Measurements from ENCODE around the gene DNASE2.
A peak's percentile ranks its signal among the peaks of the same experiment; 100 is the strongest.
"Not testable (repeated sequence)": the region's sequence is repeated elsewhere in the genome, so short reads cannot be mapped to it uniquely, and the experiment has no call there.

The DNASE2 gene

DNA sequence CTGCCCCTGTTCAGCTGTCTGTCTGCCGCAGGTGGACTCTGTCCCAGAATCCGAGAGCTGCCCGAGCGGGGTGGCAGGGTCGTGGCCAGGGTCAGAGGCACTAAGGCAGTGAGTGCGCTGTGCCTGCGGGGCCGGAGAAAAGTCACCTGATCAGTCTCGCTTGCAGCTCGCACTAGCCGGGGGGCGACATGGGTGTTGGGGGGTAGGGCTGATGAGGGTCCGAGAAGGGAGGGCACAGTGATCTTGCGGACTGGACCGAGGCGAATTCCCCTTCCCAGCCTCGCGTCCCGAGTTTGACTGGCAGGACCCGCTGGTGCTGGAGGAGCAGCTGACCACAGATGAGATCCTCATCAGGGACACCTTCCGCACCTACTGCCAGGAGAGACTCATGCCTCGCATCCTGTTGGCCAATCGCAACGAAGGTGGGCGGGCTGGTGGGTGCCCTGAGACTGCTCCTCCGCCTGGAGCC lies 10.3 kb upstream of the DNASE2 start:
- Mint-ChIP-seq H3K27me3 (no peaks in the 10 kb centered on the region), H3K4me1 (peaks cover 30% of the 10 kb centered on the region), H3K27ac (peak overlapping the region; percentile 89), H3K36me3 (peaks cover 33% of the 10 kb centered on the region), H3K4me3 (peak overlapping the region; percentile 88), H3K9me3 (no peaks in the 10 kb centered on the region)
- no peak for ATAC-seq

DNA sequence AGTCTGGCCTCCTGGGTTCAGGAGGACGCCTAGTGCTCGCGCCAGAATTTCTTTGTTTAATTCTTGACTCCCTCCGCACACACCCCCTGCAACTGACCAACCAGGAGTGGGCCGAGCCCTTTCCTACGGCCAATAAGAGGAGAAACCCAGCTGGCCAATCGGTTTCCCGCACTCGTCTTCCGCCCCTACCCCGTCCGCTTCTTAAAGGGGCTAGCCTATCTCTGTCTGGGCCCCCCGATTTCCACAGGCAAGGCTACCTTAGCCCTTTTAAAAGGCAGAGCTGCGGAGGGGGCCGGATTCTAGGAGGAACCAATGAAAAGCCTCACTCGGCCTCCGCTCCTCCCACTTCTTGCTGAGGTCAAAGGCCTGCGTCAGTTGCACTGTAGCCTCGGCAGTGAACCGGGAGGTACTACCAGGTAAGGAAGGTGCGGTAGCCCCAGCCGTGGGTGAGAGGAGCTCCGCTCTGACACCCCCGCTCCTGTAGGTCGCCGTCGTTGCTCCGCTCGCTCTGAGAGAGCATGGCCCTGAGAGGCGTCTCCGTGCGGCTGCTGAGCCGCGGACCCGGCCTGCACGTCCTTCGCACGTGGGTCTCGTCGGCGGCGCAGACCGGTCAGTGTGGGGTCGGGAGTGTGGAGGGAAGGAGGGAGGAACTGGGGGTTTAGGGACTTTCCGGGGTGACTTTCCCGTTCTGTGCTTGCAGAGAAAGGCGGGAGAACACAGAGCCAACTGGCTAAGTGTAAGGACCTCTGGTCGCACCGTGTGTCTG lies 9.7 kb upstream of the DNASE2 start, which contains the start of gene GCDH:
Gene GCDH, plus strand, starts transcription at position 374 of the 766 bp plus-strand sequence. Its CDS starts 145 bp downstream, at position 519.
- H3K27ac Mint-ChIP-seq: peak within 1 kb of the TSS; percentile 89
- peak; percentile 98 for ATAC-seq
- peak within 1 kb of the TSS; percentile 88 for H3K4me3 Mint-ChIP-seq
- no peaks in the 10 kb centered on the region for H3K27me3 Mint-ChIP-seq
- peaks cover 30% of the 10 kb centered on the region for H3K4me1 Mint-ChIP-seq
- peaks cover 29% of the 10 kb centered on the region for H3K36me3 Mint-ChIP-seq
- H3K9me3 Mint-ChIP-seq: no peaks in the 10 kb centered on the region

DNA sequence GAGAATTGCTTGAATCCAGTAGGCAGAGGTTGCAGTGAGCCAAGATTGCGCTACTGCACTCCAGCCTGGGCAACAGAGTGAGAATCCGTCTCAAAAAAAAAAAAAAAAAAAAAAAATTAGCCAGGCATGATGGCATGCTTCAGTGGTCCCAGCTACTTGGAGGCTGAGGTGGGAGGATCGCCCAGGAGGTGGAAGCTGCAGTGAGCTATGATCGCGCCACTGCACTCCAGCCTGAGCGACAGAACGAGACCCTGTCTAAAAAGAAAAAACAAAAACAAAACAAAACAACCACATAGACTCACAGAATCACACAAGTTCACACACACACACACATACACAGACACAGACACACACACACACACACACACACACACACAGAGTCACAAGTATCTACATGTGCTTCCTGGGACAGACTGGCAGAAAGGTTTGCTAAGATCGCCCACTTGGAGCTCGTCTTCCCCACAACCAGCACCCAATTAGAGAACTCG lies 9.1 kb upstream of the DNASE2 start:
- Mint-ChIP-seq H3K4me1 (peaks cover 31% of the 10 kb centered on the region), H3K4me3 (peak overlapping the region; percentile 88), H3K36me3 (peaks cover 23% of the 10 kb centered on the region), H3K27ac (peak overlapping the region; percentile 89)
- not testable (repeated sequence) for H3K9me3 Mint-ChIP-seq, ATAC-seq, H3K27me3 Mint-ChIP-seq

DNA sequence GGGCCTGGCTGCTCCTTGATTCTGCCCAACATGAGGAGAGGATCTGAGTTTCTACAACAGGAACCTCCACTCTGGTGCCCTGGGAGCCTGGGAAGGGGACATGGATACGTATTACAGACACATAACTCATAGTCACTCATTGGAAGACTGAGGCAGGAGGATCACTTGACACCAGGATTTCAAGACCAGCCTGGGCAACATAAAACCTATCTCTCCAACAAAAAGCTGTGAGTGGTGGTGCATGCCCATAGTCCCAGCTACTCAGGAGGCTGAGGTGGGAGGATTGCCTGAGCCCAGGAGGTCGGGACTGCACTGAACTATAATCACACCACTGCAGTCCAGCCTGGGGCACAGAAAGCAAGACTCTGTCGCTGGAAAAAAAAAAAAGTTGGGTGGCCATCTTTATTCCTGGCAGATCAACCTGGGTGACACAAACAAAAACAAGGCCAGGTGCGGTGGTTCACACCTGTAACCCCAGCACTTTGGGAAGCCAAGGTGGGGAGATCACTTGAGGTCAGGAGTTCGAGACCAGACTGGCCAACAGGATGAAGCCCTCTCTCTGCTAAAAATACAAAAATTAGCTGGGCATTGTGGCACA lies 6.9 kb upstream of the DNASE2 start:
- Mint-ChIP-seq H3K27ac (no peak overlapping the region), H3K4me1 (peaks cover 34% of the 10 kb centered on the region), H3K4me3 (no peak overlapping the region), H3K36me3 (peaks cover under 1% of the 10 kb centered on the region), H3K9me3 (no peaks in the 10 kb centered on the region), H3K27me3 (no peaks in the 10 kb centered on the region)
- ATAC-seq: no peak

DNA sequence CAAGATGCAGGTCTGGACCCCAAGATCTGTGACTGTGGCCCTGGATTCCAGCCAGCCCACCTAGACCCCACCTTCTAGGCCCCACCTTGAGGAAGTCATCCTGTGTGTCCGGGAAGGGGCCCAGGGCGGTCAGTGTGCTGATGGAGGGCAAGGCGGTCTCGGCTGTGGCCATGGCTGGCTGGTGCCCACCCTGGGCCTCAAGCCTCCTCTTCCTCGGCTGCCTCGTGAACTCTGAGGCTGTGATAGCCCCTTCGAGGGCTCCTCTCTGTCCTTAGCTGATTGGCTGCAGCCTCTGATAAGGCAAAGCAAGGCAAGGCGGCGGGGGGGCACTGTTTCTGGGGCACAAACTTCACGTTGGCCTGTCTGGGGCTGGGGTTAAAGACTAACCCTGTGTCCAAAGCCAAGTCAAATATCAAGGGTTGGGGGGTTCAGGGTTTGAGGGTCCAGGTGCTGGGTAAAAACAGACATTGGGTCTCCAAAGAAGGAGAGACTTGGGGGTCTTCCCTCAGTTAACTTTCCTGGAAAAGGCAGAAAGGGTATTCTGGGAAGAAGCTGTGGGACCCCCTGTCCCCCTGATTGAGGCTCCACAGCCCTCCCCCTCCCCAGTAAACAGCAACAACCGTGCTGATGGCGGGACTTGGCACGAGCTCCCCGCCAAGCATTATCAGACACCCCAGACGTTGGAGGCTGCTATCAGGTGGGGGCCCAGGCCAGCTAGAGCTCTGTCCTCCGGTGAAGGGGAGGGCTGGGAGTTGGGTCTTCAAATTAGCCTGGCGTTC lies 5.9 kb upstream of the DNASE2 start, which contains the start of gene KLF1:
Gene KLF1, minus strand, starts transcription at position 233 of the 779 bp plus-strand sequence. Its CDS starts 61 bp downstream, at position 172.
- H3K27me3 Mint-ChIP-seq: no peaks in the 10 kb centered on the region
- ATAC-seq: no peak
- peak within 1 kb of the TSS; percentile 44 for H3K4me3 Mint-ChIP-seq
- peaks cover 35% of the 10 kb centered on the region for H3K4me1 Mint-ChIP-seq
- H3K36me3 Mint-ChIP-seq: no peaks in the 10 kb centered on the region
- no peak within 1 kb of the TSS for H3K27ac Mint-ChIP-seq
- no peaks in the 10 kb centered on the region for H3K9me3 Mint-ChIP-seq

DNA sequence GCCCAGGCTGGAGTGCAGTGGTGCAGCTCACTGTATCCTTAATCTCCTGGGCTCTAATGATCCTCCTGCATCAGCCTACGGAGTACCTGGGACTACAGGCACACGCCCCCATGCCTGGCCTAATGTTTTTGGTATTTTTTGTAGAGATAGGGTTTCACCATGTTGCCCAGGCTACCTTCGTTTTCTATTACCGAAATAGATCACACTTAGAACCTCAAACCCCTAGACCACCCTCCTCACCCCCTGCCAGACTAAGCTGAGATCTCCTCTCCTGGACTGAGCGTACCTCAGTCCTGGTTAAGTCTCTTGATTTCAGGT lies 5.4 kb upstream of the DNASE2 start:
- no peak for ATAC-seq
- Mint-ChIP-seq H3K4me1 (peaks cover 35% of the 10 kb centered on the region), H3K27ac (no peak overlapping the region), H3K36me3 (no peaks in the 10 kb centered on the region), H3K27me3 (no peaks in the 10 kb centered on the region), H3K4me3 (peak overlapping the region; percentile 44), H3K9me3 (no peaks in the 10 kb centered on the region)

DNA sequence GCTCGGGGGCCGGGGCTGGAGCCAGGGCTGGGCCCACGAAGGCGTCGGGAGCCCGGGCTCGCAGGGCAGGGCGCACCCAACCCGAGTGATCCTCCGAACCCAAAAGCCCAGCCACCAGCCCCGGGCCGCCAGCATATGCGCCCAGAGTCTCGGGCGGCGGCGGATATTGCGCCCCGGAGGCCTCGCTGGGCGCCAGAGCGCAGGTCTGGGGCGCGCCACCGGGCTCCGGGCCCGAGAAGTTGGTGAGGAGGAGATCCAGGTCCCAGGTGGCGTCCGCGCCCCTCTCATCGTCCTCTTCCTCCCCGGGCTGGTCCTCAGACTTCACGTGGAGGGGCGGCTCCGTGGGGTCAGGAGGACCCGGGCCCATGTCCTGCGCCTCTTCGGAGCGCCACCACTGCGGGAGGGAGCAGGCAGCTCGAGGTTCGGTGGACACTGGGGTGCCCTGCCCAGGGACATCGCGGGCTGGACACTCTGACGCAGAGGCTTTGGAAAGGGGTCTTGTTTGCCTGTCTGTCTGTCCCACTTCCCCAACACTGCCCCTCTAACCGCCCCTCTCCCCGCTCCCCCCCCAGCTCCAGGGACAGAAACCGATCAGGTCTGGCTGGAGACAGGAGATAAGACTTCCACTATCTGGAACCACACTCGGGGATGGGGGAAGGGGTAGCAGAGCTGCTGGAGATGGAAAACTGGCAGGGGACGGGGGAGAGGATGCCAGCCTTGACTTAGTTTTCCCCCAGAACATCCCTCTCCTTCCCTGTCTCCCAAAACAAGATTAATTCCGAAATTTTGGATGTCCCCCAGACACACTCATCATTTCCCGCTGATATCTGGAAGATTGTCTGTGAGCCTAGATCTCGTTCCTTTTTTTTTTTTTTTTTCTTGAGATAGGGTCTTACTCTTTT lies 4.8 kb upstream of the DNASE2 start:
- H3K4me1 Mint-ChIP-seq: peaks cover 34% of the 10 kb centered on the region
- ATAC-seq: peak; percentile 2

DNA sequence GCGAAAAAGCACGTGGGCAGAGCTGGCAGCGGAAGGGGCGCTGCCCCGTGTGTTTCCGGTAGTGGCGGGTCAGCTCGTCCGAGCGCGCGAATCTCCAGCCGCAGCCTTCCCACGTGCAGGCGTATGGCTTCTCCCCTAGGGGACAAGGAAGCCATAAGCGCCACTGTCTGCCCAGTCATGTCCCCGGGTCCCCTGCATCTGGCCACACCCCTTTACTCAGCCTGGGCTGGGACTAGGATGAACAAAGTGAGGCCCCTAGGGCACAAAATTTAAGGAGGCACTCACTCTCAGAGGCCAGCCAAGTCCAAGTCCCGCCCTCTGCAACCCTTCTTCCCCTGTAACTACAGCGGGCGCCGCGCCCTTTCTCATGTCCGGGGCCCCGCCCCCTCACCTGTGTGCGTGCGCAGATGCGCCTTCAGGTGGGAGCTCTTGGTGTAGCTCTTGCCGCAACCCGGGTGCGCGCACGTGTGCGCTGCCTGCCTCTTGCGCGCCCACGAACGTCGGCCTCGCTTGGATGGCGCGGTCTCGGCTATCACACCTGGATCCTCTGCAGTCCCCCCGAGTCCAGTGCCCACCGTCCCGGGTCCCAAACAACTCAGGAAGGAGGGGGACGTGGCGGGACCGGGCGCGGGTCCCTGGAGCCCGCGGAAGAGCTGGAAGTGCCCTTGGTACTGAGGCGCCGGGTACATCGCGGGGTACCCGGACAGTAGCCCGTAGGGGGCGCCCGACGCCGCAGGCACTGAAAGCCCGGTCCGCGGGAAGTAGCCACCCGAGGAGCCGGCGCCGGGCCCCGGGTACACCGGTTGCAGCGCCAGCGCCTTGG lies 3.9 kb upstream of the DNASE2 start:
- peak; percentile 69 for ATAC-seq
- H3K27ac Mint-ChIP-seq: peak overlapping the region; percentile 71
- no peaks in the 10 kb centered on the region for H3K9me3 Mint-ChIP-seq
- no peaks in the 10 kb centered on the region for H3K36me3 Mint-ChIP-seq
- no peaks in the 10 kb centered on the region for H3K27me3 Mint-ChIP-seq
- H3K4me3 Mint-ChIP-seq: peak overlapping the region; percentile 82
- H3K4me1 Mint-ChIP-seq: peaks cover 34% of the 10 kb centered on the region

More for the DNA sequence above, 4.8 kb upstream of the DNASE2 start:
- Mint-ChIP-seq H3K36me3 (no peaks in the 10 kb centered on the region), H3K4me3 (peak overlapping the region; percentile 44), H3K9me3 (no peaks in the 10 kb centered on the region), H3K27ac (peak overlapping the region; percentile 71), H3K27me3 (no peaks in the 10 kb centered on the region)

DNA sequence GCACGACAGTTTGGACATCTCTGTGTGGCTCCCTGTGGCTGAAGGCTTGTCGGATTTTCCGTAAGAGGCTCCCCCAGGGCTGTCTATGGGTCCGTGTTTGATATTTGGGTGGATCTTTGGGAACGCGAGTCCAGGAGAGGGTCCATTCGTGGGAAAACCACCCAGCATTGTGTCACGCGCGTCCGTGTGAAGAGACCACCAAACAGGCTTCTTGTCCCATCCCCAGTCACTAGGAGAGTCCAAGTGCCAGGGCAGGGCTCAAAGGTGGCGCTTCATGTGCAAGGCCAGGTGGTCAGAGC lies 3.3 kb upstream of the DNASE2 start:
- Mint-ChIP-seq H3K9me3 (no peaks in the 10 kb centered on the region), H3K36me3 (no peaks in the 10 kb centered on the region), H3K4me3 (peak overlapping the region; percentile 82), H3K27me3 (no peaks in the 10 kb centered on the region), H3K4me1 (peaks cover 39% of the 10 kb centered on the region), H3K27ac (peak overlapping the region; percentile 71)
- ATAC-seq: no peak

DNA sequence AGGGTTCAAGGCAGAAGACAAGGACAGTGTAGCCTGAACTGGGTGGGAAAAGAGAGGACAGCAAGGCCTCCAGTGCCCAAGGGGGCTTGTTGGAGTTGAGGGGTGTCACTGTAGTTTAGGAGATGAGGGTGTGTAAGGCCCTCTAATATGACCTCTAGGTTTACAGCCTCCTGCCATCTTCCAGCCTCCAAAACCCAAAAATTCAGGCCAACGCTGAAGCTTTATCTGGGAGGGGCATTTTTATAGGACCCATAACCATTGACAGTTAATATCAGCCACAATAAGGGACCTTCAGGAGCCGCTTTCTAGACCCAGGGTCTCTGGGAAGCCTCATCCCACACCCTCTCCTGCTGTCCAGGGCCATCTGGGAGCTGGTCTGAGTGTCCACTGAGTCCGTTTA lies 3.0 kb upstream of the DNASE2 start:
- Mint-ChIP-seq H3K4me3 (no peak overlapping the region), H3K9me3 (no peaks in the 10 kb centered on the region), H3K27ac (no peak overlapping the region), H3K4me1 (peaks cover 41% of the 10 kb centered on the region), H3K36me3 (no peaks in the 10 kb centered on the region), H3K27me3 (no peaks in the 10 kb centered on the region)
- no peak for ATAC-seq

DNA sequence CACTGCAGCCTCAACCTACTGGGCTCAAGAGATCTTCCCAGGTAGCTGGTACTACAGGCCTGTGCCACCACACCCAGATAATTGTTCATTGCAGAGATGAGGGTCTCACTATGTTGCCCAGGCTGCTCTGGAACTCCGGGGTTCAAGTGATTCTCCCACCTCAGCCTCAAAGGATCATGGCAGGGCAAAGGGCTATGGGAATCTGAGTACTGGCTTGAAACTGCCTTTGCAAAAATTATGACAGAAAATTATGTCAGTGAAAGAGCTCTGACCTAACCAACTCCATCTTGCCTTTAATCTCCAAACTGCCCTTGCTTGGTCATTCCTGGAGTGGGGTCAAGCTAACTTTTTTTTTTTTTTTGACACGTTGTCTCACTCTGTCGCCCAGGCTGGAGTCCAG lies 1.3 kb upstream of the DNASE2 start:
- peak overlapping the region; percentile 92 for H3K4me3 Mint-ChIP-seq
- H3K4me1 Mint-ChIP-seq: peaks cover 49% of the 10 kb centered on the region
- peak overlapping the region; percentile 99 for H3K27ac Mint-ChIP-seq
- no peaks in the 10 kb centered on the region for H3K27me3 Mint-ChIP-seq
- H3K9me3 Mint-ChIP-seq: no peaks in the 10 kb centered on the region
- no peak for ATAC-seq
- H3K36me3 Mint-ChIP-seq: peaks cover 11% of the 10 kb centered on the region

DNA sequence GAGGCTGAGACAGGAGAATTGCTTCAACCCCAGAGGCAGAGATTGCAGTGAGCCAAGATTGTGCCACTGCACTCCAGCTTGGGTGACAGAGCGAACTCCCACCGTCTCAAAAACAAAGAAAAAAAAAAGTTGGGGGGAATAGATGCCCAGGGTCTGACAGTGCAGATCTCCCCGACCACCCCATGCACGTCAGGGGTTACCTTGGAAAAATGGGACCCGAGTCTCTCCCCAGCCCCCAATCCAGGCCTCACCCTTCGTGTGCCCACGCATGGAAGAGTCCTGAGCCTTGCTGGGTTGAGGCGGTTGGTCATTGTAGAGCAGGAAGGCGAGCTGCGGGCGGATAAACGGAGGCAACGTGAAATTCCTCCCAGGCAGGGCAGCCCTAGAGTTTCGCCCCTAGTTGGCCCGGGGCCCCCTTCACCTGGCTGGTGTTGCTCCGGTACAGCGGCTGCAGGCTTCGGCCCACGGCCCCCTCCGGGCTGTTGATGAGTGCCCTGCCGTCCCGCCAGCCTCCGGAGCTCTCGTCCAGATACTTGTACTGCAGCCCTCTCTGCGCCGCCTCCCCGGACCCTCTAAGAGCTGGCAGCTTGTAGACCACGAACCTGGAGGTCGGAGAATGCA lies 588 bp downstream of the DNASE2 start:
- peak overlapping the region; percentile 92 for H3K4me3 Mint-ChIP-seq
- H3K36me3 Mint-ChIP-seq: peaks cover 23% of the 10 kb centered on the region
- ATAC-seq: peak; percentile 51
- no peaks in the 10 kb centered on the region for H3K27me3 Mint-ChIP-seq
- peaks cover 49% of the 10 kb centered on the region for H3K4me1 Mint-ChIP-seq
- no peaks in the 10 kb centered on the region for H3K9me3 Mint-ChIP-seq
- peak overlapping the region; percentile 99 for H3K27ac Mint-ChIP-seq

DNA sequence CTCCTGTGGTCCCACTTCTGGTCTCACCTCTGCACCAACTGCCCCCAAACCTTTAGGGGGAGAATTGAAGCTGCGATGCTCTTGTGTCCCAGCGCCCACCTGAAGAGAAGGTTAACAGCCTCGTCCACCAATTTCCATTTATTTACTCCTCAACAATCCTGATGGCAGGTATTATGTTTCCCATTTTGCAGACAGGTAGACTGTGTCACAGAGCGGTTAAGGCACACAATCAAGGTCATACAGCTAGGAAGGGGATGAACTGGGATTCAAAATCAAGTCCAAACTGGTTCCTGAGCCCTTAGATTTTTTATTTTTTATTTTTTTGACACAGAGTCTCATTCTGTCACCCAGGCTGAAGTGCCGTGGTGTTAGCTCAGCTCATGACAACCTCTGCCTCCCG lies 6.2 kb downstream of the DNASE2 start:
- H3K27ac Mint-ChIP-seq: no peak overlapping the region
- no peaks in the 10 kb centered on the region for H3K27me3 Mint-ChIP-seq

More for the DNA sequence above, 6.2 kb downstream of the DNASE2 start:
- Mint-ChIP-seq H3K9me3 (peaks cover 8% of the 10 kb centered on the region), H3K4me3 (no peak overlapping the region), H3K36me3 (peaks cover 51% of the 10 kb centered on the region), H3K4me1 (peaks cover 15% of the 10 kb centered on the region)
- no peak for ATAC-seq
